Dermis blood vessel endothelial cell (primary cell): ENCODE results near the gene SAFB2. TPM values are rescaled to one million over a fixed set of nuclear protein-coding genes. Genes with fewer than 3 reads are reported as not detected.

ENCODE experiments used
- DNase-seq: peaks from one replicate; pipeline ENCODE4 v3.0.0; 2010
- total RNA-seq: library from RNA; depleted of rRNA; stranded (reverse); fragments of >200 nt; gene quantifications from 2 replicates; pipeline ENCODE4 v1.2.3, GENCODE V29; 2014

The SAFB2 gene
- total RNA-seq, 1 donor from 2014 or later, result 47.5 TPM

GRCh38 chr19:5607318-5608275 lies 15.0 kb downstream of the SAFB2 start:
- DNase-seq, result no peak

GRCh38 chr19:5605362-5605761 lies 17.2 kb downstream of the SAFB2 start:
- DNase-seq, result no peak

- DNase-seq, result no peak
These were observed 18.9 kb downstream of the SAFB2 start for GRCh38 chr19:5603626-5604025.

- no peak for DNase-seq
These were observed 21.8 kb downstream of the SAFB2 start for GRCh38 chr19:5600797-5601196.

GRCh38 chr19:5595745-5596144 lies 26.8 kb downstream of the SAFB2 start:
- no peak for DNase-seq

- DNase-seq, result no peak
These were observed 27.4 kb downstream of the SAFB2 start for GRCh38 chr19:5595129-5595528.

- DNase-seq, result no peak
These were observed 28.0 kb downstream of the SAFB2 start for GRCh38 chr19:5594521-5594950.

GRCh38 chr19:5593343-5594255 lies 29.0 kb downstream of the SAFB2 start:
- no peak for DNase-seq

- no peak for DNase-seq
These were observed 29.8 kb downstream of the SAFB2 start for GRCh38 chr19:5592531-5593342.

- no peak for DNase-seq
These were observed 31.1 kb downstream of the SAFB2 start for GRCh38 chr19:5591476-5591875.

- no peak for DNase-seq
These were observed 31.8 kb downstream of the SAFB2 start for GRCh38 chr19:5590865-5591154.

GRCh38 chr19:5590151-5590864 lies 32.3 kb downstream of the SAFB2 start:
- DNase-seq, result no peak

- no peak for DNase-seq
These were observed 33.5 kb downstream of the SAFB2 start for GRCh38 chr19:5588906-5589676.

- no peak for DNase-seq
These were observed 34.1 kb downstream of the SAFB2 start for GRCh38 chr19:5588441-5588840.

GRCh38 chr19:5587661-5588060 lies 34.9 kb downstream of the SAFB2 start:
- DNase-seq, result no peak

- DNase-seq, result no peak
These were observed 35.5 kb downstream of the SAFB2 start for GRCh38 chr19:5587071-5587455.

- no peak for DNase-seq
These were observed 36.1 kb downstream of the SAFB2 start for GRCh38 chr19:5586300-5587070.

- DNase-seq, result no peak
These were observed 36.9 kb downstream of the SAFB2 start for GRCh38 chr19:5585461-5586299.

- no peak for DNase-seq
These were observed 42.4 kb downstream of the SAFB2 start for GRCh38 chr19:5580161-5580571.
